HL-60/S4 (cell line): ENCODE data around the gene NR4A1.

Experiments used
- in situ Hi-C: fragments of 300-500 bp; cut with MboI; formaldehyde crosslinking; loops from 2 replicates; pipeline ENCODE4 v1.14.3; 2022; ENCODE audit warnings: low sequenced_read_pairs

NR4A1 gene

DNA sequence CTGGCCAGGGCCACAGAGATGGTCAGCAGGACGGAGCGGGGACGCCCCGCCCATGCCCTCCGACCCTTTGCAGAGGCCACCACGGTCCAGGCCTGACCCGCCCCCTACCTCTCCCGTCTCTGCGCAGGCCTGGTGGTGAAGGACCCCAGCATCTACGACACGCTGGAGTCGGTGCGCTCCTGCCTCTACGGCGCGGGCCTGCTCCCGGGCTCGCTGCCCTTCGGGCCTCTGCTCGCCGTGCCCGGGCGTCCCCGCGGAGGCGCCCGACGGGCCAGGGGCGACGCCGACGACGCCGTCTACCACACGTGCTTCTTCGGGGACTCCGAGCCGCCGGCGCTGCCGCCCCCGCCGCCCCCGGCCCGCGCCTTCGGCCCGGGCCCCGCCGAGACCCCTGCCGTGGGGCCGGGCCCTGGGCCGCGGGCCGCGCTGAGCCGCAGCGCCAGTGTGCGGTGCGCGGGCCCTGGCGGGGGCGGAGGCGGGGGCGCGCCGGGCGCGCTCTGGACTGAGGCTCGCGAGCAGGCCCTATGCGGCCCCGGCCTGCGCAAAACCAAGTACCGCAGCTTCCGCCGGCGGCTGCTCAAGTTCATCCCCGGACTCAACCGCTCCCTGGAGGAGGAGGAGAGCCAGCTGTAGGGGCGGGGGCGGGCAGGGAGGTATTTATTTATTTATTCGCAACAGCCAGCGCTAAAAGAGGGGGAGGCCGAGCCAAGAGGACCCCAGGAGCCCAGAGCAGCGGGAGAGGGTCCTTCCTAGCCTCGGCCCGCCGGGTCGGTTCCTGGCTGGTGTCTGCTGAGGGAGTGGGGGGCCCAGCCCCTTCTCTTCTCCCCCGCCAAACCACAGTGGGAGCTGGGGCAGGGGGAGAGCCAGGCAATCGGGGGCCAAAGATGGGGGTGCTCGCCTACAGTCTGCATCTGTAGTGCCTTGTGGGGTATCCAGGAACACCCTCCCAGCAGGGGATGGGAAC is 36.4 kb upstream of the NR4A1 start:
- in situ Hi-C loops: loop anchor here (25.0 kb wide), 1 partner anchor 603 kb away; the partner anchor contains the start of gene SLC4A8

DNA sequence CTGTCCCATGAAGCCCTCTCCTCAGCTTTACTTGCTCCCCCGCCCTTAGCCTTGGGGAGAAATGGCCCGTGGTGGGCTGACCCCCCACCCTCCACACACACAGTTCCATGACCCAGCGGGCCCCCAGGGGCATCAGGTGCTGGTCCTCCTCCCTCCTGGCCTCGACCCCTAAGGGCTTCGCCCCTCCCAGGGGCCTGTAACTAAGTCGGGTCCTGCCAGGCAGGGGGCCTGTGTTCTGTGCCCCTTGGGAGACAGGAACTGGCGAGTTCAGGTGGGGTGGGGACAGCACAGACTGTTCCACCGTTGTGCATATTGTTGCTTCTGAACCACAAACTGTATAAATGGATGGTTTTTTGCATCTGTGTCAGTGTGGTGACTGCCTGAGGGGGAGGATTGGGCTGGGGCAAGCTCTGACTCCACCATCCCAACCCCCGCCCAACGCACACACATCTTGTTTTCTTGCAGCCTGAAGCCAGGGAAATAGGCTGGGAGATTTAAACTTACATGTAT is 35.7 kb upstream of the NR4A1 start:
- in situ Hi-C loops: loop anchor here (25.0 kb wide), 1 partner anchor 603 kb away; the partner anchor contains the start of gene SLC4A8

DNA sequence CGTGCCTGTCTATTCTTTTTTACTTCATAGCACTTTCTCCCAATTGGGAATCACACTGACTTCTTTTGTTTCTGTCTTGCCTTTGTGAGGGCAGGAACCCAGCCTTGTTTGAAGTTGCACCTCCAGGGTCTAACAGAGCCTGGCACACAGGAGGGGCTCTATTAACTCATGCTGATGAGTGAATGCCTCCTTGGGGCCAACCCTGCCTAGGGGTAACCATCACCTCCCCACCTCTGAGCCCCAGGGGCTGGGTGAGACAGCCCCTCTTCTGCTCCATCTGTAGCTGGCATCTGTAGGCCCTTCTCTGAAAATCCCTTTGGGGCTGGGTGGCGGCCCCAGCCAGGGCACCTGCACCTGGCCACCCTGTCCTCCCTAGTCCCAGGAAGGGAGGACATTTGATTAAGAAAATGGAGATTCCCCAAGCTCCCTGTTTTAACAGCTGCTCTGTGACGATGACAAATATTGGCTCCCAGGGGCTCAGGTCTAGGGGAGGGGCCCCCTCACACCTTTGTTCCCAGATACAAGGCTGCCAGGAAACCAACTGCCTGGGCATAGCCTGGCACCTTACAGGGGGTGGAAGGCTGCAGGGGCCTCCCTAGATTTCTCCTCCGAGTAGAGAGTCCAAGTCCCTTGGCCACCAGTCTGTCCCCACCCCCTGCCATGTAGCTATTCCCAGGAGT is 32.7 kb upstream of the NR4A1 start:
- in situ Hi-C loops: loop anchor here (25.0 kb wide), 1 partner anchor 606 kb away; the partner anchor contains the start of gene SLC4A8

DNA sequence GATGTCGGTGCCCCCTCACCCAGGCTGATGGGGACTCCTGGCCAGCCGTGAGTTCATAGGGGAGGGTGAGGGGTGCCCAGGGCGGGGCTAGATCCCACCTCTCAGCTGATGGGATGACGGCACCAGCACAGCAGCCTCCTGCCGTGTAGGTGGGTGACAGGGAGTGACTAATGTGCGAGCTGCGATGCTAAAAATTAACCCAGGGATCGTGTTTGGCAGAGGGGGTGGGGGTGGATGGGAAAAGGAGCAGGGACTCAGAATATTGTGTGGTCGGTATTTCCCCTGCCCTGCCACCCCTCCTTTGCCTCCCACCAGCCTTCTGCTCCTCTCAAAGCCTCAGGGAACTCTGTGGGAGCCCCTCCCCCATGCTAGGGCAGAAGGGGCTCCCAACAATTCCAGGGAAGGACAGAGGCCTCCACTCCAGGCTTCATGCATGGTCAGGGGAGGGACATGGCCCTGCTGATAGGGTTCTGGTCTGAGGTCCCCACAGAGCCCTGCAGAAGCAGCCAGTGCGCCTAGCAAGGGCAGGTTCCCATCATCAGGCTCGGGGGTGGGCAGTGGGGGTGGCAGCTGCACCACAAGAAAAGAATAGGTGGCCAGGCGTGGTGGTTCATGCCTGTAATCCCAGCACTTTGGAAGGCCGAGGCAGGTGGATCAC is 32.0 kb upstream of the NR4A1 start:
- in situ Hi-C loops: loop anchor here (25.0 kb wide), 1 partner anchor 607 kb away; the partner anchor contains the start of gene SLC4A8

DNA sequence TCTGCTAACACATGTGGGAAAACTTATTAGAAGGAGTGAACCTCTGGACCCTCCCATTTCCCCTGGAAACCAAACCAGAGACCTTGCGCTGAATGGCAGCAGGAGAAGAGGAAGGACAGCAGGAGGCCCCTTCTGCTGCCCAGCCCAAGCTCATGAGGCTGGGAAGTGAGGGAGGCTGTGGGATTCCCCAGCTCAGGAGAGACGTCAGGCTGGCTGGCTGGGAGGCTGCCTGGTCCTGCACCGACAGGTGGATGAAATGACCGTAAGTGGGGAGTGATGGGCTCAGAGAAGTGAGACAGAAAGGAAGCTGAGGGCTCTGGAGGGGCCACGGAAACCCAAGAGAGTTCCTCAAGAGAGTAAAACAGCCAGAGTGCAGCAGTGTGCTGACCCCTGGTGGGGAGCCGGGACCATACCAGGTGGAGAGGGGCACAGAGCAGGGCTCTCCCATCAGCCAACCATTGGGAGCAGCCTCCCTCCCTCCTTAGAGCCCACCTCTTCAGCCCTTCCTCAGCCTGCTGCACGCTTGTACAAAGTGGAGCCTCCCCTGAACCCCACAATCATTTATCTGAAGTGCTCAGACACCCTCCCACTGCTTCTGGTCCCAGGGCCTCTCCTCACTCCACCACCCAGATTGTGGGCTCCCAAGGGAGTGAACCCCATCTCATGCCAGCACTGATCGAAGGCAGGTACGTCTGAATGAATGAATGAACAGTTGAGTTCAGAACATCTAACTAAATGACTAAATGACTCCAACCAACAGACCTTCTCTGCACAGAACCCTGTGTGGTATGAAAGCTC is 30.5 kb upstream of the NR4A1 start:
- in situ Hi-C loops: loop anchor here (25.0 kb wide), 1 partner anchor 608 kb away; the partner anchor contains the start of gene SLC4A8

DNA sequence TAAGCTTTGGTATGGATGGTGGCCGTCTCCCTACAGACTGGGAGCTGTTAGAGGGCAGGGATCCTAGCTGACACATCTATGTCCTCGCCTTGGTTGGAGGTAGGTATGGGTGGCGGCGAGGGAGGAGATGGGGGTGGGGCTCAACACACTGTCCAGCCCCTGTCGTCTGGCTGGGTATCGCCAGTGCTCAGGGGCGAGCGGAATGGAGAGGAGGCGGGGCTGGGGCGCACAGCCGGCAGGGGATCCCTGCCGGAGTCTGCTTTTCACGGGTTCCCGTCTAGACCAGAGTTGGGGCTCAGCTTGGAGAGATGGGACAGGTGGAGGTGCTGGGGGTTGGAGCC is 28.4 kb upstream of the NR4A1 start:
- in situ Hi-C loops: loop anchor here (25.0 kb wide), 1 partner anchor 611 kb away; the partner anchor contains the start of gene SLC4A8

DNA sequence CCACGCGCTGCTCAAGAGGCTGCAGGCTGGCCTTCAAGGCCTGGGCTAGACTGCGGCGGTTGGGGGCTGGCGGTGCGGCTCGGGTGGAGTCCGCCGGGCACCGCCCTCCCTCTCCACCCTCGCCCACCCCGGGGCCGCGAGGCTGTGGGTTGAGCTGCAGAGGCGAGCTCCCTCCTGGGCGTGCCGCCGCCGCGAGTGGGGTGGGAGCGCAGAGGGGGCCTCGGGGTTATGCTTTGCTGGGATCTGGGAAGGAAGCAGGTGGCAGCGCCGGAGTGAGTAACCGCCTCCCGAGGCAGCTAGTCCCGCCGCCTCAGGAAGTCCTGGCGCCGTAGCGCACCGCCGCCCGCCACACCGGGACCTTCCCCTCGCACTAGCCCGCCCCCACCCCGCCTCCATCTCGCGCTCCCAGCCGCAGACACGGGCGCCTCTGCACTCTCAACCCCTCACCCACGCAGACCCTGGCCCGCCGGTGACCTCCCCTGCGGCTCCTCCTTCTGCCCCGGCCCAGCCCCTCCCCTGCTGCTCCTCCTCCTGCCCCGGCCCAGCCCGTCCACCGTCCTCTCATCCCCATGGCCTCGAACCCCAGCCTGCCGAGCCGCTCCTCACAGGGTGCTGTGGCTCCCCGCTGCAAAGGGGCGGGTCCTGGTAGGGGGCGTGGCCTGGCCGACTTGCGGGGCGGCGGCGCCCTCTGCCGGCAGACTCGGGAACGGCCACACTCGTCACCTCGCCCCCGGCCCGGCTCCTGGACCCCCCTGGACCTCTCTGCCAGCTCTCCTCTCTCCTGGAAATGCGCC is 27.9 kb upstream of the NR4A1 start:
- in situ Hi-C loops: loop anchor here (25.0 kb wide), 1 partner anchor 611 kb away; the partner anchor contains the start of gene SLC4A8

DNA sequence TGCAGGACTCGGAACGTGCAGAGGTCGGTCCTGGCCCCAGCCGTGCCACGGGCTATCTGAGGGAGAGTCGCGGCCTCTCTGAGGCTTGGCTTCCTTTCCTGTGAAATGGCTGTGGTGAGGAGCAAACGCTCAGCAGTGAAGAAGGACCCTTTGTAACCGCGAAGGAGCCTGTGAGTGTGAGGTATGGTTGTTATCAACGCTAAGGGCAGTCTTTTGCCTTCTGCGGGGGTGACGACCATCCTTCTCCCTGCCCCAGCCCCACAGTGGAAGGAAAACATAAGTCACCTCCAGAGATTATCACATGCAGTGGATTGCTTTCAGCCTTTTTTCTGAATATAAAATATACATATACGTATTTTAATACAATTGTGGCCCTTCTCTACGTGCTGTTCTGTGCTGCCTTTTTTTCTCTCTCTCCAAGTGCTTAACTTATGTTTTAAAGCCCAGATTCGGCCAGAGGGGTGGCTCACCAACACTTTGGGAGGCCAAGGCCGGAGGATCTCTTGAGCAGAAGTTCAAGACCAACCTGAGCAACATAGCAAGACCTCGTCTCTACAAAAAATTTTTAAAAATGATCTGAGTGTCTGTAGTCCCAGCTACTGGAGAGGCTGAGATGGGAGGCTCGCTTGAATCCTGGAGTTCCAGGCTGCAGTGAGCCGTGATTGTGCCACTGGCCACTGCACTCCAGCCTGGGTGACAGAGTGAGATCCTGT is 27.1 kb upstream of the NR4A1 start:
- in situ Hi-C loops: loop anchor here (25.0 kb wide), 1 partner anchor 612 kb away; the partner anchor contains the start of gene SLC4A8

DNA sequence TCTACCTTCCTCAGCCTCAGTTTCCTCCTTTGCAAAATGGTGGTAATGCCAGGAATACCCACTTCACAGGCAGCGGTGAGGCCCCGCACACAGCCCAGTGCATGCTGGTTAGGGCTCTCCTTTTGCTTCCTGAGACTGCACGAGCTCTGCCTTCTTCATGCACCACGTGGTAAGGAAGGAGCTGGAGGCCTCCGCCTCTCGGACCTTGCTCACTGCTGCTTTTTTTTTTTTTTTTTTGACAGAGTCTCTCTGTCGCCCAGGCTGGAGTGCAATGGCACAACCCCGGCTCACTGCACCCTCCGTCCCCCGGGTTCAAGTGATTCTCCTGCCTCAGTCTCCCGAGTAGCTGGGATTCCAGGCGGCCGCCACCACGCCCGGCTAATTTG is 26.4 kb upstream of the NR4A1 start:
- in situ Hi-C loops: loop anchor here (5.0 to 25.0 kb wide), 2 partner anchors 57 to 613 kb away; partner anchors contain the start of gene SLC4A8

DNA sequence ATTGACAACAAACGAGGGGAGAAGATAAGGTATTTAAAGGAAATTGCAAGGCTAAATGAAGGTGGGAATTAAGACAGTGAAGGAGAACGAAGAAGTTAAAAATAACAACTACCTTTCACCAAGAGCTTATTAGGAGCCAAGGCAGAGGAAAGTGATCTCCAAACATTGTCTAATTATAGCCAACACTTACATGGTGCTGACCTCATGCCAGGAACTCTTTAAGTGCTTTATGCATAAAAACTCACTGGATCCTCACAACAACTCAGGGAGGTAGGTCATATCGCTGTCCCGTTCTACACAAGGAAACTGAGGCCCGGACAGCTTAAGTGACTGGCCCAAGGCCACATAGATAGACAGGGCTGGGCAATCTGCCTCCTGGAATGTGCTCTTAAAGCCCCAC is 25.0 kb upstream of the NR4A1 start:
- in situ Hi-C loops: loop anchor here (5.0 kb wide), 1 partner anchor 56 kb away; no protein-coding TSS in a partner anchor

DNA sequence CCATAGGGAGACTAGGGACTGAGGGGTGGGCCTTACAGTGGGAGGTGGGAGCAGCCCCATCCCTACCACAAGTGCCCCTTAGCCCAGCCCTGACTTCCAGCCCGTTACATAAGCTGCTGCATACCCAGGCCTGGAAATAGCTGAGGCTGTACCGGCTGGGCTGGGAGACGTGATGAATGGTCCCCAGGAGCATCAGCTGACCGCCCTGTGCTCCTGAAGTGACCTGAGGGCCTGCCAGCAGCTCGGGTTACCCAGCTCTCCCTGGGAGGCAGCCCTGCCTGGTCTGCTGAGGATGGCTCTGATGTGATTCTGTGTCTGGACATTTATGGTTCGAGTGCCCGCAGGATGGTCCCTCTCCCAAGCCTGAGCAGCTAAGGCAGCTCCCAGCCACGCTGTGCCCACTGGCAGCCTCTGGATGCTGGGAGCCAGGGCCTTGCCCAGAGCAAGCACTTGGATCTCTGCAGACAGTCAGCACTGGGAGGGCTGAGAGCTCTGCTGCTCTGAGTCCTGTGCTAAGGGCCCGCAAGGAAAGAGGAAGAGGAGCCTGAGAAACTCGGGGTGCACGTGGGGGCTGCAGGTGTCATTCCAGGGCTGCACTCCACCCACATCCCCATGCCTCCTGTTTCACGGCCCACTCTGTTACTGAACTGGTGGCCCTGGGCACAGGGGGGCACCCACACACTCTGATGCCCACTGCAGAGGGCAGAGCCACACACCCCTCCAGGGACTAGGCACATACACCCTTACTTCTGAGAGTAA is 24.0 kb upstream of the NR4A1 start:
- in situ Hi-C loops: loop anchor here (5.0 kb wide), 1 partner anchor 55 kb away; no protein-coding TSS in a partner anchor

DNA sequence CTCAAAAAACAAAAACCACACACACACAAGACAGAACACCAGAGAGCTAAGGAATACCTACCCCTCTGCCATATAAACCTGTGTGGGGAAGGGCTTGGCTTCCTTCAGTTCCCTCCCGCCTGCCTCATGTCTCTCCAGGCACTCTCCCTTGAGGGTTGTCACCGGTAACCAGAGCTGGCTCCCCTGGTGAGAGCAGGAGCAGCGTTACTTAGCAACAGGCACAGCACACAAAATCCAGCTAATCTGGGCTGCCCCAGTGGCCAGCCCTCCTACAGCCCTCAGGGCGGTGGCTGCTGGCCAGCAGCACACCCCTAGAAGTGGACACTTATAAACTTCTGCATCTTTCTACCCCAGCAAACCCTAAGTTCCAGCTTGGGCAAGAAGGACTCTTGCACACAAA is 21.6 kb upstream of the NR4A1 start:
- in situ Hi-C loops: loop anchor here (5.0 kb wide), 1 partner anchor 53 kb away; no protein-coding TSS in a partner anchor

DNA sequence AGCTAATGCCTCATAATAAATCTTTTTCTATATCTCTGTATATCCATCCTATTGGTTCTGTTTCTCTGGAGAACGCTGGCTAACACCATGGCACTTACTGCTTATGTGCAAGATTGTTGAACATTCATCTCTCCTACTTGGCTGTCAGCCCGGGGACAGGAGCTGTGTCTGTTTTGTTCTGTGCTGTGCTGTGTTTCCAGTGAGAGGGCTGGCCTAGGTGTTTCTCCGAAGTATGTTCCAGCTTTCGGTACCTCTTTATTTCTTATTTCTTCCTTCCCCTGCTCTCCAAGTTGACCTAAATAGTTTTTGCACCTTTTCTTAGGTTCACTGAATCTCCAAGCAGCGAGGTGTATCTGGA is 18.8 kb upstream of the NR4A1 start:
- in situ Hi-C loops: no loop called here

DNA sequence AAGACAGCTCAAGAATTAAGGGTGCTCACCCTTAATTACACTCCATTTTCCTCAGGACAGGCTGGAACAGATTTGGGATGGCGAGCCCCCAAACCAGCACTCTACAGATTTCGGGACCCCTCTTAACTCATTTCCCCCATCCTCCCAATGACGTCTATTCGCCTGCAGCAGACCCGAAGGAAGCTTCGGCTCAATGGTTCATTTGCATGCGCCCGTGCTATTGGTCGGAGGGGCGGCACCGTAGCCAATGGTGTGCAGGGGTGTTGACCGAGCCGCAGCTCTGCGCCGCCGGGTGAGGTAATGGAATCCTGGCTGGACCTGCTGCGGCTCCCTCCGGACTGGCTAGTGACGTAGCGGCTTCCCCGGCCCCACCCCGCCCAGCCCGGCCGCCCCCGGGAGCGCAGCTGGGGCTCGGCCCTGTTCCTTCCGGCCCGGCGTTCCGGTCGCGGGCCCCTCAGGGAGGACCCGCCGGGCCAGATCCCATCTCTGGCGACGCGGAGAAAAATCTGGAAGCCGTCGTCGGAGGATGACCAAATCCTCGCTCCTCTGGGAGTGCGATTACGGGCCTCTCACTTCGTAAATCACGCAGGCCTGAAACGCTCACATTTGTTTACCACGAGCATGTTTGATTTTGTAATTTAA is 18.3 kb upstream of the NR4A1 start:
- in situ Hi-C loops: no loop called here

DNA sequence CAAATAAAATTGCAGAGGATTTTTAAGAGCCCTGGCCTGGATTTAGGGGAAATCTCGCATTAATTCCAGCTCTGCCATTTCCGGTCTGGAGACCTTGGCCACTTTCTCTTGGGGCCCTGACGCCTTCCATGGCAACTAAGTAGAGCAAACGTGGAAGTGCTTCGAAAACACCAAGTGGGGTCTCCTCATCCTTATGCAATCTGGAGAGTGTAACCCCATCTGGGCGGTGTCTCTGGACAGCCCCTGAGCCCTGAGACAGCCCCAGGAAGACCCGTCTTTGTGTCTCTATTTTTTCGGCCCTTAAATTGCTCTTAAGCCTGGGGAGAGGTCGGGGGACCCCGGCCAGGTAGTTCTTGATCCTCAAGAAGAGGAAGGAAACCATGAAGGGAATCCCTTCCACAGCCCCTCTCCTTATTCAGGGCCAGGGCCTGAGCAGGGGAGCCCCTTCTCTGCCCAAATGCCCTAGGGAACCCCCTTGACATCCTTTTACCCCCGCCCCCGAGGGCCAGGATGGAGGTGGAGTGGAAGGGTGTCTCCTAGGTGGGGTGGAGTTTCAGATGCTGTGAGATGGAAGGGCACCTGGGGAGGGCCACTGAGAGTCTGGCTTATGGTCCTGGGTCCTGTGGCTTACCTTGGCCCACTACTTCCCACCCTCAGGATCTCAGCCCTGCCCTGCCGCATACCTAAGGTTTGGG is 17.6 kb upstream of the NR4A1 start:
- in situ Hi-C loops: no loop called here

DNA sequence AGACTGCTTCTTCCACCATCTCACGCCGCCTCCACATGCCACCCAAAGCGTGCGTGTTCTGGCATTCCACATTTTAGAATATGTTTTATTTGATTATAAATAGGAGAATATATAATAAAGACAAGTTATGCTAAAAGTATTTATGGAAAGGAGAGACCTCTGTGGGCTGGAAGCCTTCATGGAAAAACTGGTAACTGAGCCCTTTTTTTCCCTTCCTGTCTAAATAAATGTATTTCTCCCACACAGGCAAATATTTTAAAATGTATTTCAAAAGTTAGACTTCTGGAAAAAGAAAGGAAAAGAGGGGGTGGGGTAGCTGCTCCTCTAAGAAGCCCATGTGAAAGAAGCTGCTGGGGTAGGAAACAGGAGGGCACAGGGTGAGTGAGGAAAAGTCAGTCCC is 16.1 kb upstream of the NR4A1 start:
- in situ Hi-C loops: no loop called here

DNA sequence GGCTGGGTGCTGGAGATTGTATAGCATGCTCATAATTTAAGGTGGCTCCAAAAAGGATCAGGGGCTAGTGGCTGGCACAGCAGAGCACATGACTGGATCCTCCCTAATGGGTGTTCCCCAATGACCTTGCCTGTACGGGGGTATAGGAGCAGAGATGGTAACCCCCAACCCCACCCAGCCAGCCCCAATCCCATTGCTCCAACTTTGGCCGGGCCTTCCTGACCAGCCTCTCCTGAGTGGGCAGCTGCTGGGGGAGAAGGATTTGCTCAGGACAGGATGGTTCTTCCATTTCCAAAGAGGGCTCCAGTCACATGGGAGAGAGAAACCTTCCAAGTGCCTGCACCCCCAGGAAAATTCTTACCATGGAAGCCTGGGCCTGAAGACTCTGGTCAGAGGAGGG is 15.3 kb upstream of the NR4A1 start:
- in situ Hi-C loops: no loop called here
